ENCODE measurements around the gene TNP2.

Gene TNP2

DNA sequence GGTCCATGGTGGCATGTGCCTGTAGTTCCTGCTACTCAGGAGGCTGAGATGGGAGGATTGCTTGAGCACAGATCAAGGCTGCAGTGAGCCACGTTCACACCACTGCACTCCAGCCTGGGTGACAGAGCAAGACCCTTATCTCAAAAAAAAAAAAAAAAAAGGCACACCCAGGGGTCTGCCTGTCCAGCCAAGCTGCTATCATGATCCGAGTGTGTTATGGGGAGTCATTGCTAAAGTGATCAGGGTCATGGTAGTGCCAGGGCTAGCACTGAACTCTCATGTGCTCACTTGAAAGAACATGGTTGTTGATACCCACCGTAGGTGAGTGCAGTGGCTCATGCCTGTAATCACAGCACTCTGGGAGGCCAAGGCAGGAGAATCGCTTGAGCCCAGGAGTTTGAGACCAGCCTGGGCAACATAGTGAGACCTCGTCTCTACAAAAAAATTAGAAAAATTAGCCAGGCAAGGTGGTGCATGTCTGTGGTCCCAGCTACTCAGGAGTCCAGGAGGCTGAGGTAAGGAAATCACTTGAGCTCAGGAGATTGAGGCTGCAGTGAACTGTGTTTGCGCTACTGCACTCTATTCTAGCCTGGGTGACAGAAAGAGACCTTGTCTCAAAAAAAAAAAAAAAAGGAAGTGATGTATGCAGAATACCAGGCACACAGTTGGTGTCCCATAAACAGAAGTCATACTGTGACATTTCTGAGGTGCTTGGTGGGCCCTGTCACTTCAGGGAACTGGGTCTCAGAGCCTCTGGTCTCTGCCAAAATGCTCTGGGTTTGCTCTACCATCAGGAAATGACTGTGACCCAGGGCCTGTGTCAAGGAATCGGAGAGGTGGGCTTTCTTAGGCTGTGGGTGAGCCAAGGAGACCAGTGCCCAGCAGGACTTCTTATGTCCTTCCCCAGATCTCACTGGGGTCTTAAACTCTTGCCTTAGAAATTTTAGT lies 9.8 kb upstream of the TNP2 start:
- Histone ChIP-seq H3K27me3 (no peaks in the 10 kb centered on the region), H3K9ac (no peak overlapping the region), H3K27ac (no peak overlapping the region), H3K4me3 (no peak overlapping the region), H3K4me2 (peak overlapping the region; percentile 6; the same call in 1 of the 2 replicates), H4K20me1 (no peaks in the 10 kb centered on the region), H3K36me3 (no peaks in the 10 kb centered on the region), H3K9me3 (no peaks in the 10 kb centered on the region), H3K4me1 (peaks cover 8% of the 10 kb centered on the region; the same call in 1 of the 2 replicates)
- TF ChIP-seq Cebpa-rat (IDR thresholded peaks at IDR 0.05) = no peak

DNA sequence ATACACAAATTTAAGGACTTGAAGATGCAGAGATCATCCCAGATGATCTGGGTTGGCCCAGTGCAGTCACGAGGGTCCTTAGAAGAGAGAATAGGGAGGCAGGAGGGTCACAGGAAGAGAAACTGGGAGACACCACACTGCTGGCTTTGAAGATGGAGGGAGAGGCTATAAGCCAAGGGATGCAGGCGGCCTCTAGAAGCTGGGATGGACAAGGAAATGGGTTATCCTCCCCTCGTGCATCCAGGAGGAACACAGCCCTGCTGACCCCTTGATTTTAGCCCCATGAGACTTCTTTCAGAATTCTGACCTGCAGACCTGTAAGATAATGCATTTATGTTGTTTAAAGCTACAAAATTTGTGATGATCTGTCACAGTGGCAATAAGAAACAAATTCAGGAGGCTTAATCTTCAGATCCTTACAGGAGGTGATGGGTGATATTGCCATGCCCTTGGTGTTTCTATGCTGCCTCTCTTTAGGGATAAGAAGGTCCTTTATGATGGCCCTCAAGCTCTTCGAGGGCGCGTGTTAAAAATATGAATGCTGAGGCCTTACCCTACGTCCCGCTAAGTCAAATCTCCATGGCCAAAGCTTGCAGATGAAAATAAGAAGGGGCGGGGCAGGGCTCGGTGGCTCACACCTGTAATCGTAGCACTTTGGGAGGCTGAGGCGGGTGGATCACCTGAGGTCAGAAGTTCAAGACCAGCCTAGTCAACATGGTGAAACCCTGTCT lies 8.6 kb upstream of the TNP2 start:
- H3K4me1 ChIP-seq = peaks cover 8% of the 10 kb centered on the region; the same call in 1 of the 2 replicates

GRCh38 chr16:11276896-11277593 lies 7.9 kb upstream of the TNP2 start:
- Histone ChIP-seq H3K9me3 (no peaks in the 10 kb centered on the region), H3K4me1 (peaks cover 8% of the 10 kb centered on the region; the same call in 1 of the 2 replicates), H4K20me1 (no peaks in the 10 kb centered on the region), H3K36me3 (no peaks in the 10 kb centered on the region), H3K4me2 (no peak overlapping the region), H3K27ac (no peak overlapping the region), H3K27me3 (no peaks in the 10 kb centered on the region), H3K4me3 (no peak overlapping the region), H3K9ac (no peak overlapping the region)
- TF ChIP-seq Cebpa-rat (IDR thresholded peaks at IDR 0.05) = no peak

More for the DNA sequence above, 8.6 kb upstream of the TNP2 start:
- Histone ChIP-seq H3K9ac (no peak overlapping the region), H3K27ac (no peak overlapping the region), H3K4me2 (no peak overlapping the region), H4K20me1 (no peaks in the 10 kb centered on the region), H3K9me3 (no peaks in the 10 kb centered on the region), H3K4me3 (no peak overlapping the region), H3K27me3 (no peaks in the 10 kb centered on the region), H3K36me3 (no peaks in the 10 kb centered on the region)
- no peak for TF ChIP-seq Cebpa-rat (IDR thresholded peaks at IDR 0.05)

- peaks cover 8% of the 10 kb centered on the region; the same call in 1 of the 2 replicates for H3K4me1 ChIP-seq
- H3K4me2 ChIP-seq = no peak within 1 kb of the TSS
- no peaks in the 10 kb centered on the region for H3K36me3 ChIP-seq
- H3K27me3 ChIP-seq = no peaks in the 10 kb centered on the region
- no peak within 1 kb of the TSS for H3K27ac ChIP-seq
- H3K9me3 ChIP-seq = no peaks in the 10 kb centered on the region
- no peak for TF ChIP-seq Cebpa-rat (IDR thresholded peaks at IDR 0.05)
- no peaks in the 10 kb centered on the region for H4K20me1 ChIP-seq
- H3K4me3 ChIP-seq = no peak within 1 kb of the TSS
- H3K9ac ChIP-seq = no peak within 1 kb of the TSS
Observed at GRCh38 chr16:11276143-11276895, 7.2 kb upstream of the TNP2 start, which contains the start of gene PRM2. Gene PRM2 (minus strand): TSS chr16:11276480. CDS start chr16:11276370, 110 bp downstream.

GRCh38 chr16:11274964-11275363 lies 5.8 kb upstream of the TNP2 start:
- no peak for TF ChIP-seq Cebpa-rat (IDR thresholded peaks at IDR 0.05)
- no peaks in the 10 kb centered on the region for H3K27me3 ChIP-seq
- no peak overlapping the region for H3K9ac ChIP-seq
- H3K4me2 ChIP-seq = no peak overlapping the region
- no peak overlapping the region for H3K27ac ChIP-seq
- peaks cover 8% of the 10 kb centered on the region; the same call in 1 of the 2 replicates for H3K4me1 ChIP-seq
- H3K36me3 ChIP-seq = no peaks in the 10 kb centered on the region
- H3K4me3 ChIP-seq = no peak overlapping the region
- no peaks in the 10 kb centered on the region for H3K9me3 ChIP-seq
- no peaks in the 10 kb centered on the region for H4K20me1 ChIP-seq

GRCh38 chr16:11273721-11274324 lies 4.7 kb upstream of the TNP2 start:
- Histone ChIP-seq H3K27me3 (no peaks in the 10 kb centered on the region), H3K9ac (no peak overlapping the region), H3K4me3 (no peak overlapping the region), H3K4me2 (no peak overlapping the region), H3K36me3 (no peaks in the 10 kb centered on the region), H3K4me1 (peaks cover under 1% of the 10 kb centered on the region; the same call in 1 of the 2 replicates), H4K20me1 (no peaks in the 10 kb centered on the region), H3K27ac (no peak overlapping the region), H3K9me3 (no peaks in the 10 kb centered on the region)
- TF ChIP-seq Cebpa-rat (IDR thresholded peaks at IDR 0.05) = no peak

GRCh38 chr16:11272921-11273720 lies 4.0 kb upstream of the TNP2 start, which contains the start of gene PRM3:
Gene PRM3 (minus strand): TSS chr16:11273629. CDS start chr16:11273595, 34 bp downstream.
- Histone ChIP-seq H3K27ac (no peak within 1 kb of the TSS), H3K9ac (no peak within 1 kb of the TSS), H3K36me3 (no peaks in the 10 kb centered on the region), H3K9me3 (no peaks in the 10 kb centered on the region), H3K4me1 (no peaks in the 10 kb centered on the region), H3K27me3 (no peaks in the 10 kb centered on the region), H3K4me2 (no peak within 1 kb of the TSS), H3K4me3 (no peak within 1 kb of the TSS), H4K20me1 (no peaks in the 10 kb centered on the region)
- TF ChIP-seq Cebpa-rat (IDR thresholded peaks at IDR 0.05) = no peak

DNA sequence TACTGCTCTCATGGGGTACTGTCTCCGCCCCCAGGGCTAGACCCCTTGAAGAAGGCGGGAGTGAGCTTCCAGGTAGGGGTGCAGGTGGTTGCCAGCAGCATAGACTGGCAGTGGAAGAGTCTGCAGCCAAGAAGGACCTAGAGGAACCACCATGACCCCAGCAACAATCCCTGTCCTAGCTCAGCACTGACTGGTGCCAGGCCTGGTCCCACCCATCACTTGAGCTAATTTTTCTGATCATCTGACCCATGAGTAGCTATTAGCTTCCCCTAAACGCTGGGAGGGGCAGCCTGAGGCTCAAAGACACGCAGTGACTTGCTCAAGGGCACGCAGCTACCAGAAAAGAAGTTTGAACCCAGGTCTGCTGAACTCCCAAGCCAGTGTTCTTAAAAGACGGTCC lies 3.4 kb upstream of the TNP2 start:
- Histone ChIP-seq H3K36me3 (no peaks in the 10 kb centered on the region), H3K9me3 (no peaks in the 10 kb centered on the region), H3K27me3 (no peaks in the 10 kb centered on the region), H3K4me1 (no peaks in the 10 kb centered on the region), H3K4me3 (no peak overlapping the region), H3K27ac (no peak overlapping the region), H3K9ac (no peak overlapping the region), H3K4me2 (no peak overlapping the region), H4K20me1 (no peaks in the 10 kb centered on the region)
- TF ChIP-seq Cebpa-rat (IDR thresholded peaks at IDR 0.05) = no peak

Measured in BLaER1 (cell line).